IPS-20b (cell line): Measurements from ENCODE around the gene DDX3X.
A peak's percentile ranks its signal among the peaks of the same experiment; 100 is the strongest.
"Not testable (repeated sequence)": the region's sequence is repeated elsewhere in the genome, so short reads cannot be mapped to it uniquely, and the experiment has no call there.

Source experiments
- H3K27ac ChIP-seq: one replicate; pipeline ENCODE4 v1.5.1; 2013; ENCODE audit warnings: low read length
- H3K27me3 ChIP-seq: 2 replicates; pipeline ENCODE4 v1.6.1; 2013; ENCODE audit warnings: mild to moderate bottlenecking, low read length, inconsistent platforms; ENCODE audit not compliant: insufficient read depth
- H3K36me3 ChIP-seq: 2 replicates; pipeline ENCODE4 v1.6.1; 2013; ENCODE audit warnings: low read depth, mild to moderate bottlenecking, inconsistent platforms, low read length, moderate library complexity; ENCODE audit not compliant: insufficient read depth
- H3K4me1 ChIP-seq: 2 replicates; pipeline ENCODE4 v1.6.1; 2013; ENCODE audit warnings: mild to moderate bottlenecking, control low read depth, inconsistent platforms, low read length, moderate library complexity; ENCODE audit not compliant: insufficient read depth
- H3K4me3 ChIP-seq: 2 replicates; pipeline ENCODE4 v1.5.1; 2013; ENCODE audit warnings: mild to moderate bottlenecking, low read length, inconsistent platforms
- H3K9ac ChIP-seq: 2 replicates; pipeline ENCODE4 v1.6.1; 2013; ENCODE audit warnings: low read depth, mild to moderate bottlenecking, inconsistent platforms, low read length, moderate library complexity
- H3K9me3 ChIP-seq: 2 replicates; pipeline ENCODE4 v1.6.1; 2013; ENCODE audit warnings: mild to moderate bottlenecking, low read depth, low read length, inconsistent platforms; ENCODE audit not compliant: insufficient read depth

Gene DDX3X

DNA sequence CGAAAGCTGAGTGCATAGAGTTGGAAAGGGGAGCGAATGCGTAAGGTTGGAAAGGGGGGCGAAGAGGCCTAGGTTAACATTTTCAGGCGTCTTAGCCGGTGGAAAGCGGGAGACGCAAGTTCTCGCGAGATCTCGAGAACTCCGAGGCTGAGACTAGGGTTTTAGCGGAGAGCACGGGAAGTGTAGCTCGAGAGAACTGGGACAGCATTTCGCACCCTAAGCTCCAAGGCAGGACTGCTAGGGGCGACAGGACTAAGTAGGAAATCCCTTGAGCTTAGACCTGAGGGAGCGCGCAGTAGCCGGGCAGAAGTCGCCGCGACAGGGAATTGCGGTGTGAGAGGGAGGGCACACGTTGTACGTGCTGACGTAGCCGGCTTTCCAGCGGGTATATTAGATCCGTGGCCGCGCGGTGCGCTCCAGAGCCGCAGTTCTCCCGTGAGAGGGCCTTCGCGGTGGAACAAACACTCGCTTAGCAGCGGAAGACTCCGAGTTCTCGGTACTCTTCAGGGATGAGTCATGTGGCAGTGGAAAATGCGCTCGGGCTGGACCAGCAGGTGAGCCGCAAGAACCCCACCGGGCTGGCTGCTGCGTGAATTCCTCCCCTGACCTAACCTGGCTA, at the start of gene DDX3X:
Gene DDX3X (plus strand): TSS at position 419 of the 619 bp plus-strand sequence. CDS start 91 bp downstream, at position 510.
- H3K36me3 ChIP-seq = peaks cover 29% of the 10 kb centered on the region
- peak within 1 kb of the TSS; percentile 95 for H3K4me3 ChIP-seq
- peak within 1 kb of the TSS; percentile 100 for H3K9ac ChIP-seq
- H3K27me3 ChIP-seq = peaks cover 5% of the 10 kb centered on the region; the same call in 1 of the 2 replicates
- H3K27ac ChIP-seq = peak within 1 kb of the TSS; percentile 98
- H3K9me3 ChIP-seq = no peaks in the 10 kb centered on the region
- H3K4me1 ChIP-seq = peaks cover 13% of the 10 kb centered on the region; the same call in 1 of the 2 replicates

GRCh38 chrX:41285928-41286327, 48.0 kb upstream of the DDX3X start:
- H3K27ac ChIP-seq = not testable (repeated sequence)

GRCh38 chrX:41288641-41289040, 45.3 kb upstream of the DDX3X start:
- Histone ChIP-seq H3K9me3 (no peaks in the 10 kb centered on the region), H3K4me1 (peaks cover 8% of the 10 kb centered on the region; the same call in 1 of the 2 replicates), H3K4me3 (no peak overlapping the region), H3K36me3 (no peaks in the 10 kb centered on the region), H3K9ac (no peak overlapping the region), H3K27ac (no peak overlapping the region), H3K27me3 (no peaks in the 10 kb centered on the region)

More at GRCh38 chrX:41285928-41286327, 48.0 kb upstream of the DDX3X start:
- H3K36me3 ChIP-seq, H3K9me3 ChIP-seq, H3K27me3 ChIP-seq, H3K4me3 ChIP-seq, H3K4me1 ChIP-seq, H3K9ac ChIP-seq: not testable (repeated sequence)

DNA sequence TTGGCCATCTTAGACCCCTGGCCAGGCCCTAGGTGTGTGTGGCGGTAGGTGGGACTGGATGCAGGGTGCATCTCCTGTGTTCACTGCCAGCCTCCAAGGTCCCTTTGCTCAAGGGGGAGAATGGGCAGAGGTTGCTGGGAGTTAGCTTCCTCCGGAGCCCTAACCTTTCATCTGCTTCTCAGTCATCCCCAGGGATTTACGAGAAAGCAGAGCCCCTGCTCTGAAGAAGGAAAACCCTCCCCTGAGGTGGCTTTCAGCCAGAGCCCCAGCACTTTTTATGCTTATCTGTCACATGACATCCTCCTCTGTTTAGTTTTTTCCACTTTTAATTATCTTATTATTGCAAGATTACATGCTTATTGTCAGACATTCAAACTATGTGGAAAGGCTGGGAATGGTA, 44.9 kb upstream of the DDX3X start:
- Histone ChIP-seq H3K4me3 (no peak overlapping the region), H3K9me3 (no peaks in the 10 kb centered on the region), H3K9ac (no peak overlapping the region), H3K36me3 (no peaks in the 10 kb centered on the region), H3K27me3 (no peaks in the 10 kb centered on the region), H3K4me1 (peaks cover 8% of the 10 kb centered on the region; the same call in 1 of the 2 replicates), H3K27ac (no peak overlapping the region)

DNA sequence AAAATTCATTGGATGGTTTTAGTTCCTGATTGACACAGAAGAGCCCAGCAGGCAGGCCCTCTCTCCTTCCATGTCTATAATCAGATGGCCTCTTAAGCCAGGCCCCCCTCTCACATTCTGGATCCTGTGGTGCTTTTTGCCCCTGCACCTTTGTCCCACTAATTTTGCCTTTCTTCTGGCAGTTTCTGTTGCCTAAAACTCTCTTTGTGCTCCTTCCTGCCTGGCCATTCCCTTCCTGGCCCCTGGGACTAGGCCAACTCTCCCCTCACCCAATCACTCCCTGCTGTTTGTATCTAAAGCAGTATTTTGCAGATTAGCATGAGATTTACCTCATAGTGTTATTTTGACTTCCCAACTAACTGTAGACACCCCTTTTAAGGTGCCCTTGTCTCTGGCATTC, 42.7 kb upstream of the DDX3X start:
- Histone ChIP-seq H3K4me3 (no peak overlapping the region), H3K27ac (peak overlapping the region; percentile 79), H3K9ac (peak overlapping the region; percentile 71; the same call in 1 of the 2 replicates), H3K27me3 (no peaks in the 10 kb centered on the region), H3K9me3 (no peaks in the 10 kb centered on the region), H3K36me3 (no peaks in the 10 kb centered on the region), H3K4me1 (peaks cover 8% of the 10 kb centered on the region; the same call in 1 of the 2 replicates)

DNA sequence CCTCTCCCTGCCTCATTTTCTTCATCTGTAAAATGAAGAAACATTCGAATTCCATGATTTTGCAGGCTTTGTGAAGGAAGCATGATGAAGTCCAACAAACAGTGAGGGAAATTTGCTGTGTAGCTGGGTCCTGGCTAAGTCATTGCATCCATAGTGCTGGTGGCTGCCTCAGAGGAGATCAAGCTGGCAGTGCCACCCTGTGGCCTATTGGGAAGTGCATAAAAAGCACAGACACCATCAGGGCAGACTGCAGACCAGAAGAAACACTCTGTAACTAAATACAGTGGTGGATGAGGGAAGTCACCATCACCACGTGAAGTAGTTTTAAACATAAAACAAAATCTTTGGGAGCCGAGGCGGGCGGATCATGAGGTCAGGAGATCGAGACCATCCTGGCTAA, 40.7 kb upstream of the DDX3X start:
- Histone ChIP-seq H3K27me3 (no peaks in the 10 kb centered on the region), H3K9me3 (no peaks in the 10 kb centered on the region), H3K9ac (no peak overlapping the region), H3K4me1 (peaks cover 8% of the 10 kb centered on the region; the same call in 1 of the 2 replicates), H3K4me3 (no peak overlapping the region), H3K36me3 (no peaks in the 10 kb centered on the region), H3K27ac (no peak overlapping the region)

DNA sequence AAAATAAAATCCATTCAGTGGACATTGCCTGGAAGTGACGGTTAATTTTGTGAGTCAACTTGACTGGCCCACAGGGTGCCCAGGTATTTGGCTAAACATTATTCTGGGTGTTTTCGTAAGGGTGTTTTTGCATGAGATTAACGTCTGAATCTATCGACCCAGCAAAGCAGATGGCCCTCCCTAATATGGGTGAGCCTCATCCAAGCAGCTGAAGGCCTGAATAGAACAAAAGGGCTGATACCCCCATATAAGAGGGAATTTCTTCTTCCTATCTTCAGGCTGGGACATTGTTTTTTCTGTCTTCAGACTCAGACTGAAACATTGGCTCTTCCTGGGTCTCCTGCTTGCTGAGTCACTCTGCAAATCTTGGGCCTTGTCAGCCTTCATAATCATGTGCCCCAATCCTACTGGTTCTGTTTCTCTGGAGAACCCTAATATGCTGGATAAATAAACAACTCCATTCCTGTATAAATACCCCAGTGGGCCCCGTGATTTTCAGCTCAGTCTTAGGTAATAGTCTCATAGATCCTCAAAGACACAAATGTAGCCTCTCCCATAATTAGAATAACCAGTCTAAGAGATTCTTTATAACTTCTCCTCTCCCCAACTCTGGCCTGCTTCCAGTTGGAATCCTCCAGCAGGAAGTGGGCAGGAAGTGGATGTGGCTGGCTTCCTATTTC, 33.1 kb upstream of the DDX3X start:
- Histone ChIP-seq H3K4me3 (no peak overlapping the region), H3K4me1 (peaks cover 6% of the 10 kb centered on the region; the same call in 1 of the 2 replicates), H3K9me3 (no peaks in the 10 kb centered on the region), H3K27me3 (no peaks in the 10 kb centered on the region), H3K27ac (no peak overlapping the region), H3K9ac (no peak overlapping the region), H3K36me3 (no peaks in the 10 kb centered on the region)

DNA sequence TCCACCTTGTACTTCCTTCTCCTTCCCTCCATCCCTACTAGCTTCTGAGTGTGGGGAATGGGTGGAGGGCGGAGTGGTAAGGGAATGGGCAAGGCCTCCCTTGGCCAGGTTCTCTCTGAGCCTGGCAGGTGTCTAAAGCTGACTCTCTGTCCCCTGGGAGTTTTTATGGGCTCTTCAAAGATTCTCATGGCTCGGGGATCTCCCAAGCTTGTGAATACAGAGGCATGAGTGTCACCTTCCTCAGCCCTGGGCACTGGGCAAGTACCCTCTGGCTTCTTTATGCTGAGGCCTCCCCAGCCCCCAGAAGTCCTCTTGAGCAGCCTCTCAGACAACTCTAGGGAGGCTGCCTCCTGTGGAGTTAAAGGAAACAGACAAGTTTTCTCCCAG, 32.5 kb upstream of the DDX3X start:
- H3K4me1 ChIP-seq = peaks cover 6% of the 10 kb centered on the region; the same call in 1 of the 2 replicates
- H3K9me3 ChIP-seq = no peaks in the 10 kb centered on the region

DNA sequence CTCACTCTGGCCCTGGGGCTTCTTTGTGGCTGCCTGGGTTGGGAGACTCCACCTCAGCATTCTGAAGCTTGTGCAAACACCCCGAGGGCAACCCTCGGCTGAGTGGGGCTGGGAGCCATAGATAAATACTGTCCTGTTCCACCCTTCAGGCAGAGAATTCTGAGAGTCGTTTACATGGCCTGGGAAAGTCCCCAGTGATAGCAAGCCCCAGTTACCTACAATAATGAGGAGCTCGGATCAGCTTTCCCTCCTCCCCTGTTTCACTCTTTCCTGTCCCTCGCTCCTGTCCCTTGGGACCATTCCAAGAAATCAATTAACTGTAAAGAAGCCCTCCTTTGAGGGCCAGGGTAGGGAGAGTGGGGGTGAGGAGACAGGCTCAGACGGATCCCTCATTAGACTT, 31.6 kb upstream of the DDX3X start:
- Histone ChIP-seq H3K36me3 (no peaks in the 10 kb centered on the region), H3K4me1 (peaks cover 6% of the 10 kb centered on the region; the same call in 1 of the 2 replicates), H3K4me3 (no peak overlapping the region), H3K27me3 (no peaks in the 10 kb centered on the region), H3K9me3 (no peaks in the 10 kb centered on the region), H3K9ac (no peak overlapping the region), H3K27ac (no peak overlapping the region)

More for the DNA sequence above, 32.5 kb upstream of the DDX3X start:
- Histone ChIP-seq H3K27ac (no peak overlapping the region), H3K9ac (no peak overlapping the region), H3K27me3 (no peaks in the 10 kb centered on the region), H3K36me3 (no peaks in the 10 kb centered on the region), H3K4me3 (no peak overlapping the region)

- H3K27ac ChIP-seq = no peak overlapping the region
- no peaks in the 10 kb centered on the region for H3K36me3 ChIP-seq
These were observed 30.9 kb upstream of the DDX3X start for GRCh38 chrX:41303013-41303412.

DNA sequence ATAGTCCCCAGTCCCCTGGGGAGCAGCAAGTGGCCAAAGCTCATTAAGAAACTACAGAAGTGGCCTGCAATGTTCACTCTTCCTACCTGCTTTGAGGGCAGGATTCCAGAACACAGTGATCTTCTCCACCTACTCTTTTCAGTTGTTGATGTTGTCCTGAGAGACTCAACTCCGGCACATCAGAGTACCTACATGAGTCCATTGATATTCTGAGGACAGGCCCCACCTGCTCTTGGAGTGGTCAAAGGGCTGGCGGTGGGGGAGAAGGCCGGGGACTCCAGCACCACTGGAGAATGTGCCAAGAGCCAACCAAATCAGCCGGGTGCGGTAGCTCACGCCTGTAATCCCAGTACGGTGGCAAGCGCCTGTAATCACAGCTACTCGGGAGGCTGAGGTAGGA, 29.8 kb upstream of the DDX3X start:
- H3K9ac ChIP-seq = no peak overlapping the region
- no peaks in the 10 kb centered on the region for H3K9me3 ChIP-seq

More at GRCh38 chrX:41303013-41303412, 30.9 kb upstream of the DDX3X start:
- Histone ChIP-seq H3K4me3 (no peak overlapping the region), H3K4me1 (peaks cover 6% of the 10 kb centered on the region; the same call in 1 of the 2 replicates), H3K27me3 (no peaks in the 10 kb centered on the region), H3K9ac (no peak overlapping the region), H3K9me3 (no peaks in the 10 kb centered on the region)

More for the DNA sequence above, 29.8 kb upstream of the DDX3X start:
- H3K4me1 ChIP-seq = peaks cover 6% of the 10 kb centered on the region; the same call in 1 of the 2 replicates
- no peaks in the 10 kb centered on the region for H3K27me3 ChIP-seq
- no peaks in the 10 kb centered on the region for H3K36me3 ChIP-seq
- no peak overlapping the region for H3K27ac ChIP-seq
- no peak overlapping the region; the same call in 1 of the 2 replicates for H3K4me3 ChIP-seq
